H9 (cell line): ENCODE data around the gene LAGE3. TPM values are rescaled to one million over a fixed set of nuclear protein-coding genes. Genes with fewer than 3 reads are reported as not detected.

Experiments
- DNase-seq: peaks from one replicate; pipeline ENCODE4 v3.0.0-alpha.2; 2017
- H2AFZ ChIP-seq: one replicate; pipeline ENCODE4 v1.6.1; 2013; ENCODE audit warnings: mild to moderate bottlenecking, low read length, control low read depth, moderate library complexity
- H2AK5ac ChIP-seq: 2 replicates; pipeline ENCODE4 v1.6.1; 2013; ENCODE audit warnings: low read length, control low read depth, mixed read lengths; ENCODE audit not compliant: insufficient read length
- H2BK120ac ChIP-seq: one replicate; pipeline ENCODE4 v1.6.1; 2013; ENCODE audit warnings: low read depth, mild to moderate bottlenecking, low read length, control low read depth, inconsistent platforms; ENCODE audit not compliant: poor library complexity, severe bottlenecking
- H2BK12ac ChIP-seq: 2 replicates; pipeline ENCODE4 v1.6.1; 2013; ENCODE audit warnings: low read length, control low read depth, mixed read lengths, low read depth; ENCODE audit not compliant: insufficient read length
- H2BK15ac ChIP-seq: 2 replicates; pipeline ENCODE4 v1.6.1; 2013; ENCODE audit warnings: low read depth, low read length, control low read depth
- H2BK20ac ChIP-seq: one replicate; pipeline ENCODE4 v1.6.1; 2013; ENCODE audit warnings: low read depth, mild to moderate bottlenecking, low read length, control low read depth, inconsistent platforms; ENCODE audit not compliant: poor library complexity, severe bottlenecking
- H2BK5ac ChIP-seq: 2 replicates; pipeline ENCODE4 v1.6.1; 2013; ENCODE audit warnings: low read length, control low read depth, mixed read lengths; ENCODE audit not compliant: insufficient read length
- H3K14ac ChIP-seq: 2 replicates; pipeline ENCODE4 v1.6.1; 2013; ENCODE audit warnings: low read length, control low read depth; ENCODE audit not compliant: insufficient read depth
- H3K18ac ChIP-seq: 2 replicates; pipeline ENCODE4 v1.6.1; 2013; ENCODE audit warnings: low read depth, mild to moderate bottlenecking, mixed read lengths, low read length, control low read depth; ENCODE audit not compliant: insufficient read length
- H3K23ac ChIP-seq: 2 replicates; pipeline ENCODE4 v1.6.1; 2013; ENCODE audit warnings: low read length, control low read depth, mixed read lengths, low read depth; ENCODE audit not compliant: insufficient read length
- H3K23me2 ChIP-seq: 2 replicates; pipeline ENCODE4 v1.6.1; 2013; ENCODE audit warnings: low read depth, mild to moderate bottlenecking, mixed read lengths, low read length, control low read depth; ENCODE audit not compliant: insufficient read length, poor library complexity, severe bottlenecking
- H3K27ac ChIP-seq: 2 replicates; pipeline ENCODE4 v1.5.1; 2013; ENCODE audit warnings: low read length, control low read depth, mixed read lengths, low read depth; ENCODE audit not compliant: insufficient read length
- H3K27me3 ChIP-seq: 2 replicates; pipeline ENCODE4 v1.6.1; 2013; ENCODE audit warnings: low read length, control low read depth, inconsistent platforms; ENCODE audit not compliant: insufficient read depth
- H3K4ac ChIP-seq: 2 replicates; pipeline ENCODE4 v1.6.1; 2013; ENCODE audit warnings: low read depth, mild to moderate bottlenecking, control low read depth, inconsistent platforms, low read length, moderate library complexity
- H3K4me1 ChIP-seq: 2 replicates; pipeline ENCODE4 v1.6.1; 2013; ENCODE audit warnings: low read length, control low read depth, inconsistent platforms; ENCODE audit not compliant: insufficient read depth
- H3K4me2 ChIP-seq: 2 replicates; pipeline ENCODE4 v1.6.1; 2013; ENCODE audit warnings: low read length, control low read depth, mixed read lengths; ENCODE audit not compliant: insufficient read length, insufficient read depth
- H3K56ac ChIP-seq: 2 replicates; pipeline ENCODE4 v1.6.1; 2013; ENCODE audit warnings: low read depth, mild to moderate bottlenecking, mixed read lengths, low read length, control low read depth; ENCODE audit not compliant: insufficient read length
- H3K79me1 ChIP-seq: 2 replicates; pipeline ENCODE4 v1.6.1; 2013; ENCODE audit warnings: low read depth, mild to moderate bottlenecking, moderate library complexity, low read length, control low read depth, inconsistent platforms; ENCODE audit not compliant: insufficient read depth, poor library complexity, severe bottlenecking
- H3K79me2 ChIP-seq: 2 replicates; pipeline ENCODE4 v1.6.1; 2013; ENCODE audit warnings: low read length, control low read depth, inconsistent platforms; ENCODE audit not compliant: insufficient read depth
- H3K9ac ChIP-seq: 2 replicates; pipeline ENCODE4 v1.6.1; 2013; ENCODE audit warnings: low read length, control low read depth, mixed read lengths; ENCODE audit not compliant: insufficient read length; ENCODE audit errors: extremely low read depth
- H3K9me3 ChIP-seq: one replicate; pipeline ENCODE4 v1.6.1; 2013; ENCODE audit warnings: low read depth, low read length, inconsistent platforms; ENCODE audit not compliant: control insufficient read depth
- H3T11ph ChIP-seq: one replicate; pipeline ENCODE4 v1.6.1; 2013; ENCODE audit warnings: mild to moderate bottlenecking, low read length, control low read depth, inconsistent platforms
- H4K20me1 ChIP-seq: one replicate; pipeline ENCODE4 v1.6.1; 2013; ENCODE audit not compliant: control insufficient read depth, insufficient read length, insufficient read depth
- H4K5ac ChIP-seq: 2 replicates; pipeline ENCODE4 v1.6.1; 2013; ENCODE audit warnings: low read depth, mild to moderate bottlenecking, mixed read lengths, low read length, control low read depth; ENCODE audit not compliant: insufficient read length
- H4K8ac ChIP-seq: replicated peaks from 2 replicates; pipeline ENCODE4 v1.6.1; 2013; ENCODE audit warnings: low read length, control low read depth, mixed read lengths, low read depth; ENCODE audit not compliant: insufficient read length
- H4K91ac ChIP-seq: 2 replicates; pipeline ENCODE4 v1.6.1; 2013; ENCODE audit warnings: low read depth, mild to moderate bottlenecking, moderate library complexity, mixed read lengths, low read length, control low read depth; ENCODE audit not compliant: insufficient read length
- H3K27ac Mint-ChIP-seq, 3 experiments: 2 replicates in 2 of 3; 3 replicates in 1 of 3; pipeline ENCODE4 v1.8.0; 2020 to 2021; ENCODE audit warnings: mixed read lengths in 3 of 3, mild to moderate bottlenecking in 1 of 3, moderate library complexity in 1 of 3
- H3K27me3 Mint-ChIP-seq: 2 replicates; pipeline ENCODE4 v1.8.0; 2021; ENCODE audit warnings: low read depth, mild to moderate bottlenecking, moderate library complexity, mixed read lengths
- H3K36me3 Mint-ChIP-seq, 3 experiments: 2 replicates in 2 of 3; 3 replicates in 1 of 3; pipeline ENCODE4 v1.8.0; 2020 to 2021; ENCODE audit warnings: low read depth in 3 of 3, mixed read lengths in 3 of 3; ENCODE audit not compliant: insufficient read depth in 1 of 3
- H3K4me1 Mint-ChIP-seq, 2 experiments: 2 replicates each; pipeline ENCODE4 v1.8.0; 2020; ENCODE audit warnings: mixed read lengths in 2 of 2
- H3K4me3 Mint-ChIP-seq, 2 experiments: 2 replicates in 1 of 2; 3 replicates in 1 of 2; pipeline ENCODE4 v1.8.0; 2020 to 2021; ENCODE audit warnings: mild to moderate bottlenecking in 2 of 2, mixed read lengths in 2 of 2, moderate library complexity in 1 of 2
- H3K9me3 Mint-ChIP-seq, 2 experiments: 2 replicates in 1 of 2; 3 replicates in 1 of 2; pipeline ENCODE4 v1.8.0; 2020; ENCODE audit warnings: mild to moderate bottlenecking in 2 of 2, mixed read lengths in 2 of 2, moderate library complexity in 1 of 2
- WGBS: extraction: QIAGEN DNeasy Blood & Tissue Kit; methylation state at CpG from one replicate; pipeline ENCODE4 v1.1.7; 2013; ENCODE audit warnings: missing lambda C conversion rate, low lambda C conversion rate, mixed read lengths; ENCODE audit not compliant: insufficient read length; ENCODE audit errors: extremely low coverage; 5-methylcytosine and 5-hydroxymethylcytosine counted together
- total RNA-seq: library from RNA; stranded (reverse); gene quantifications from 2 replicates; pipeline ENCODE4 v1.2.1, GENCODE V29; 2021
- TF ChIP-seq, protein P1 (sequence below): fragments of 200-600 bp; sonication (generic); conservative IDR thresholded peaks from 3 replicates; pipeline ENCODE4 v1.8.0; 2021; ENCODE audit warnings: antibody characterized with exemption, mild to moderate bottlenecking

Gene LAGE3
- total RNA-seq, 1 experiment from 2014 or later, result 32.5 TPM

DNA sequence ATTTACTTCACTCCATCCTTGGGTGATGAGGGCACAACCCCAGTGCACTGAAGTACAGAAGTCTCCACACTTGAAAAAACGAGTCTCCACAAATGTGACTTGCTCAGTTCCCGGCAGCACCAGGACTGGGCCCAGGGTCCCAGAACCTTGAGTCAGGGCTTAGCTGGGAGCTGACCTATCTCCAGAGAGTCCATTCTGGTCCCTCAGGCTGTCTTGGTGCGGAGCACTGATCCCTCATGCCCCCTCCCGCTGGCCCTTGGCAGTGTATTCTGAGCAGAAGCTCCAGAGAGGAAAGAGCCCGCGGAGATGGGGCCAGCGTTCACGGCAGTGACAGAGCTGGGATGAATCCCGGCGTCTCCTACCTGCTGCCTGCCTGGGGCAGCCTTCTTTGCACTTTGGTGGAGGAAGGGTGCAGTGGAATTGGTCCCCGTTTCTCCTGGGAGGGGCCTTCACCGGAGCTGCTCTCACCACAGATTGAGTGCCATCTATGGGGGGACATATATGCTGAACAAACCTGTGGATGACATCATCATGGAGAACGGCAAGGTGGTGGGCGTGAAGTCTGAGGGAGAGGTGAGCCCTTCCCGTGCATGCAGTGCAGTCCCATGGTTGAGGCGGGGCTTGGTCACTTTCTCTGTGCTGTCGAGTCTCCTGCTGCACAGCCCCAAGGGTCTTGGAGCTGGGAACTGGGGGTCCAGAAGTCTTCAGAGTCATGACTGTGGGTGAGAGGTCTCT lies 38.3 kb downstream of the LAGE3 start:
- Histone ChIP-seq H3K4me2 (no peak overlapping the region), H2BK20ac (no peak overlapping the region), H4K5ac (no peak overlapping the region), H2AK5ac (no peak overlapping the region), H3K9me3 (peaks cover 28% of the 10 kb centered on the region), H2BK120ac (no peak overlapping the region), H3K9ac (no peak overlapping the region), H3K23ac (no peak overlapping the region), H3K79me2 (peaks cover 2% of the 10 kb centered on the region; the same call in 1 of the 2 replicates), H3K27me3 (no peaks in the 10 kb centered on the region), H3K23me2 (peaks cover 10% of the 10 kb centered on the region), H3K79me1 (no peaks in the 10 kb centered on the region), H2AFZ (no peak overlapping the region), H3K27ac (no peak overlapping the region), H3K4me1 (no peaks in the 10 kb centered on the region), H2BK15ac (no peak overlapping the region), H4K91ac (no peak overlapping the region), H2BK12ac (no peak overlapping the region), H3T11ph (no peak overlapping the region), H3K4ac (no peak overlapping the region), H3K56ac (no peak overlapping the region), H4K20me1 (no peaks in the 10 kb centered on the region), H3K14ac (no peak overlapping the region), H2BK5ac (no peak overlapping the region), H3K18ac (no peak overlapping the region), H4K8ac (no peak overlapping the region)
- Mint-ChIP-seq H3K27me3 (no peaks in the 10 kb centered on the region), H3K36me3 (peaks cover 23 to 55% (median 54%) of the 10 kb centered on the region in 3 experiments; a peak in 6 of 7 replicates), H3K4me3 (no peak overlapping the region), H3K9me3 (peaks cover 55 to 74% of the 10 kb centered on the region in 2 experiments), H3K4me1 (peaks cover 11 to 15% of the 10 kb centered on the region in 2 experiments), H3K27ac (no peak overlapping the region; a peak in 1 of 7 replicates)
- no CpG with 5 or more reads among the region's 17 CpGs for WGBS
- TF ChIP-seq, protein P1, sequence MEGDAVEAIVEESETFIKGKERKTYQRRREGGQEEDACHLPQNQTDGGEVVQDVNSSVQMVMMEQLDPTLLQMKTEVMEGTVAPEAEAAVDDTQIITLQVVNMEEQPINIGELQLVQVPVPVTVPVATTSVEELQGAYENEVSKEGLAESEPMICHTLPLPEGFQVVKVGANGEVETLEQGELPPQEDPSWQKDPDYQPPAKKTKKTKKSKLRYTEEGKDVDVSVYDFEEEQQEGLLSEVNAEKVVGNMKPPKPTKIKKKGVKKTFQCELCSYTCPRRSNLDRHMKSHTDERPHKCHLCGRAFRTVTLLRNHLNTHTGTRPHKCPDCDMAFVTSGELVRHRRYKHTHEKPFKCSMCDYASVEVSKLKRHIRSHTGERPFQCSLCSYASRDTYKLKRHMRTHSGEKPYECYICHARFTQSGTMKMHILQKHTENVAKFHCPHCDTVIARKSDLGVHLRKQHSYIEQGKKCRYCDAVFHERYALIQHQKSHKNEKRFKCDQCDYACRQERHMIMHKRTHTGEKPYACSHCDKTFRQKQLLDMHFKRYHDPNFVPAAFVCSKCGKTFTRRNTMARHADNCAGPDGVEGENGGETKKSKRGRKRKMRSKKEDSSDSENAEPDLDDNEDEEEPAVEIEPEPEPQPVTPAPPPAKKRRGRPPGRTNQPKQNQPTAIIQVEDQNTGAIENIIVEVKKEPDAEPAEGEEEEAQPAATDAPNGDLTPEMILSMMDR, result no peak
- no peak for DNase-seq
